BE2C (cell line): ENCODE measurements around the gene CTTNBP2.

Source experiments
- DNase-seq: peaks from one replicate; pipeline ENCODE4 v3.0.0-alpha.2; 2020
- H3K27me3 ChIP-seq: fragments of 250-450 bp; sonication (Bioruptor Pico); 2 replicates; pipeline ENCODE4 v1.5.1; 2020; ENCODE audit warnings: mild to moderate bottlenecking
- H3K36me3 ChIP-seq: fragments of 250-450 bp; sonication (Bioruptor Pico); 2 replicates; pipeline ENCODE4 v1.5.1; 2020; ENCODE audit warnings: mild to moderate bottlenecking
- H3K4me1 ChIP-seq: fragments of 250-450 bp; sonication (Bioruptor Pico); 2 replicates; pipeline ENCODE4 v1.5.1; 2020
- H3K4me3 ChIP-seq: 2 replicates; pipeline ENCODE4 v1.5.1; 2011; ENCODE audit warnings: low read depth, low read length
- H3K9me3 ChIP-seq: fragments of 250-450 bp; sonication (Bioruptor Pico); 2 replicates; pipeline ENCODE4 v1.5.1; 2020
- TF ChIP-seq, protein P1 (sequence below): IDR thresholded peaks from 2 replicates; pipeline ENCODE4 v1.5.1; 2012; ENCODE audit warnings: mild to moderate bottlenecking, low read depth, low read length

The CTTNBP2 gene

DNA sequence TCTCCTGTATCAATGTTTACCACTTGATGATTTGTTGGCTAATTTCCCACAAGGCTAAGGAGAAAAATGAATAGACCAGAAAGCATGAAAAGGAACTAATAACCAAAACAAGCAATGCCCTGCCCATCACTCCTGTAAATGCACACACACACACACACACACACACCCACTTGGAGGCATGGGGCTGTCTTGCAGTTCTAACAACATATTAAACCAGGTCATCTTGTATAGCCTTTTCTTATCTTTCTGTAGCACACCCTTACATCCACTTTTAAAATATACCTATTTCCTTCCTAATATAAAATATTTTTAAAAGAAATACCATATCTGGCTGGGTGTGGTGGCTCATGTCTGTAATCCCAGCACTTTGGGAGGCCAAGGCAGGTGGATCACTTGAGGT is 105.3 kb downstream of the CTTNBP2 start:
- no peak for DNase-seq
- Histone ChIP-seq H3K4me1 (no peaks in the 10 kb centered on the region), H3K27me3 (no peaks in the 10 kb centered on the region), H3K36me3 (no peaks in the 10 kb centered on the region), H3K4me3 (no peak overlapping the region), H3K9me3 (no peaks in the 10 kb centered on the region; the same call in 1 of the 2 replicates)
- TF ChIP-seq, protein P1, sequence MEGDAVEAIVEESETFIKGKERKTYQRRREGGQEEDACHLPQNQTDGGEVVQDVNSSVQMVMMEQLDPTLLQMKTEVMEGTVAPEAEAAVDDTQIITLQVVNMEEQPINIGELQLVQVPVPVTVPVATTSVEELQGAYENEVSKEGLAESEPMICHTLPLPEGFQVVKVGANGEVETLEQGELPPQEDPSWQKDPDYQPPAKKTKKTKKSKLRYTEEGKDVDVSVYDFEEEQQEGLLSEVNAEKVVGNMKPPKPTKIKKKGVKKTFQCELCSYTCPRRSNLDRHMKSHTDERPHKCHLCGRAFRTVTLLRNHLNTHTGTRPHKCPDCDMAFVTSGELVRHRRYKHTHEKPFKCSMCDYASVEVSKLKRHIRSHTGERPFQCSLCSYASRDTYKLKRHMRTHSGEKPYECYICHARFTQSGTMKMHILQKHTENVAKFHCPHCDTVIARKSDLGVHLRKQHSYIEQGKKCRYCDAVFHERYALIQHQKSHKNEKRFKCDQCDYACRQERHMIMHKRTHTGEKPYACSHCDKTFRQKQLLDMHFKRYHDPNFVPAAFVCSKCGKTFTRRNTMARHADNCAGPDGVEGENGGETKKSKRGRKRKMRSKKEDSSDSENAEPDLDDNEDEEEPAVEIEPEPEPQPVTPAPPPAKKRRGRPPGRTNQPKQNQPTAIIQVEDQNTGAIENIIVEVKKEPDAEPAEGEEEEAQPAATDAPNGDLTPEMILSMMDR, result no peak

DNA sequence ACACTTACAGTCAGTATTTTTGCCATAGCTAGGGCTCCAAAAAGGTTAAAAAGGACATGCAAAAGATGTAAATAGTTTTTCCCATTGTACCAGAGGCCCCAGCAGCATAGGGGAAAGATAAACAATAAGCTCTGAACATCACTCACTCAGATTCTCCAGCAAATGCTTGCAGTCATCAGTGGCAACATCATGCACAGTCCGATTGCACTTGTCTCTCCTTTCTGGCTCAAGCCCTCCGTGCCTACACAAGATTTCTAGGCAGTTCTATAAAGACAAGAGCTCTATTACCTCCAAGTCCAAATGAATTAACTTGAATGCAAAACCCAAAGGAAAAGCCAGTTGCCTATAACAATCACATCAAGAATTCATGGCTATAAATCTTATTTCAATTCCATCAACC is 106.3 kb downstream of the CTTNBP2 start:
- TF ChIP-seq, protein P1, result no peak
- H3K36me3 ChIP-seq, result no peaks in the 10 kb centered on the region
- no peaks in the 10 kb centered on the region for H3K27me3 ChIP-seq
- no peak for DNase-seq
- no peaks in the 10 kb centered on the region; the same call in 1 of the 2 replicates for H3K9me3 ChIP-seq
- no peak overlapping the region for H3K4me3 ChIP-seq
- no peaks in the 10 kb centered on the region for H3K4me1 ChIP-seq

DNA sequence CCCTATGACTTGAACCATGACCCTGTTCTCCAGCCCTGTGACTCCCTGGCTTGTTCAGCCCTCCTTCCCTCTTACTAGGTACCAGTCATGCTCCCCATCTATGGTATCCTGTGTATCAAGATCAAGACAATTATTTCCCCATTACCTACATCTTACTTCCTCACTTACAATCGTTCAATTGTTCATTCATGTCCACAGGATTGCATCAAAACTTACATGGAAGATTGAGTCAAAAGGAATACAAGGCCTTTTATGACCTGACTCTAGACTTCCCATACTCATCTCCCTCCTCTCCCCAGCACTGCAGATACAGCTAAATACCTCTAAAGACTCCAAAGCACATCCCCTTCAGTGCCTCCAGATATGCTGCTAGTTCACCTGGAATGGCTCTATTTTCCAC is 109.2 kb downstream of the CTTNBP2 start:
- DNase-seq, result no peak
- H3K36me3 ChIP-seq, result no peaks in the 10 kb centered on the region
- TF ChIP-seq, protein P1, result no peak
- no peaks in the 10 kb centered on the region for H3K9me3 ChIP-seq
- H3K4me3 ChIP-seq, result no peak overlapping the region
- no peaks in the 10 kb centered on the region for H3K27me3 ChIP-seq
- H3K4me1 ChIP-seq, result no peaks in the 10 kb centered on the region

DNA sequence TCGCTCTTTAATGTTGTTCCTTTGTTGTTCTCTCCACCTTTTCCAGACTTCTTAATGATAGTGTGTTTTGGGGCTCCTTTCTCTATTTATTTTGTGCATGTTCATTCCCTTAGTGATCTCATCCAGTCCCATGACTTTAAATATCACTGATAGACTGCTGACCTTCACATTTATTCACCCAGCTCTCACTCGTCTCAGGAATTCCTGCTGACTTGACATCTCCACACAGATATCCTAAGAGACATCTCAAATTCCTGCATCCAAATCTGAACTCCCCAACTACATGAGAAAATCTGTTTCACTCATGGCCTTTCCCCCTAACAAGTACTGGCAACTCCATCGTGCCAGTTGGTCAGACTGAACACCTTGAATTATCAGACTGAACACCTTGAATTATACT is 111.2 kb downstream of the CTTNBP2 start:
- Histone ChIP-seq H3K4me3 (no peak overlapping the region), H3K4me1 (no peaks in the 10 kb centered on the region), H3K27me3 (no peaks in the 10 kb centered on the region), H3K9me3 (no peaks in the 10 kb centered on the region), H3K36me3 (no peaks in the 10 kb centered on the region)
- no peak for DNase-seq
- TF ChIP-seq, protein P1, result no peak

DNA sequence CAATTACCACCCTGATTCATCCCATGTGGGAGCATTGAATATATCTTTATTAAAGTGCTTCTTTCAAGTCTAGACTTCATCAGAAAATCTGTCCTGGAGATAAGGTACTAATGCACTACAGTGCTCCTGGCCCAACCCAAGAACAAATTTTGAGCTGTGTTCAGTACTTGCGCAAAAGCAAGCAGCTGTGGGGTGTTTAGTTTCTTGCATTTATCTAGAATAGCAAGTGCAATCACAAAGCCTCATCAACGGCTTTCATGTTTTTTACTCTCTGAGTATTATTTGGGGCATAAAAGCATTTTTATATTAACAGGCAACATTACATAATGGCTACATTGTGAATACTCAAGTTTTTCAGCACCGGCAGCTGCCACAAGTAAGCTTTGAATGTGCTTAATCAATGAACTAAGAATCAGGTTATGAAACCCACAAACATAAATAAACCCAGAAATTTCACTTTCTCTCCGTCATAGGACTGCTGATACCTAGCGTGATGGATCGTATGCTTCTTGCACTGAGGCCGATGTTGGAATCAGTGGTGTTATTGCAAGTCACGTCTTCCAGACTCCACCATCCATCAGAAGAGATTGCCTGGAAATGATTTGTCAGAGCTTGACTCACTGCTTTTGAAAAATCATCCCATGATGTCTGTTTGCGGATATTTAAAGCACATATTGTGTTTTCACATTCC is 113.1 kb downstream of the CTTNBP2 start:
- no peaks in the 10 kb centered on the region for H3K9me3 ChIP-seq
- no peak for DNase-seq
- TF ChIP-seq, protein P1, result no peak
- no peaks in the 10 kb centered on the region for H3K4me1 ChIP-seq
- H3K27me3 ChIP-seq, result no peaks in the 10 kb centered on the region
- H3K36me3 ChIP-seq, result no peaks in the 10 kb centered on the region
- no peak overlapping the region for H3K4me3 ChIP-seq

DNA sequence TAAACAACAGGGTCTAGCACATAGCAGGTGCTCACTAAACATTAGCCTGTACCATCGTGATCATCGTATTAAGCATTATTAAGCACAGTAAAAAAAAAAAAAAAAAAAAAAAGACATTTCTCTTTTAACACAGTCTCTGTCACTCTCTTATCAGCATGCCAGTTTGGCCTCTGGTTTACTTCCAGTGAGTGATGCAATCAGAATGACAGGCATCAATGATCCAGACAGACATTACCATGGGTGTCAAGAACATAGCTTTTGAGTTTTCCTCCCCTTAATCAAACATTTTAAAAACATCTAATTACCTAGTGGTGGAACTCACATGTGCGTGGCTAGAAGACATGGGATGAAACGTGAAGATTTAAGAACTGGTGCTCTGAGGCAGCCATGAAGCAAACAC is 115.8 kb downstream of the CTTNBP2 start:
- Histone ChIP-seq H3K36me3 (no peaks in the 10 kb centered on the region), H3K4me1 (no peaks in the 10 kb centered on the region), H3K4me3 (no peak overlapping the region), H3K9me3 (no peaks in the 10 kb centered on the region), H3K27me3 (no peaks in the 10 kb centered on the region)
- TF ChIP-seq, protein P1, result no peak
- no peak for DNase-seq
